ENCODE results near the gene LDLRAD2. TPM values are rescaled to one million over a fixed set of nuclear protein-coding genes. Genes with fewer than 3 reads are reported as not detected.
"Not testable (repeated sequence)": the region's sequence is repeated elsewhere in the genome, so short reads cannot be mapped to it uniquely, and the experiment has no call there.

Gene LDLRAD2
- total and polyA plus RNA-seq, 2 donors: 0.63 to 7.1 TPM

GRCh38 chr1:21823980-21824702, 12.1 kb downstream of the LDLRAD2 start:
- Histone ChIP-seq H3K27ac (ENCODE audit: low read depth) (no peak overlapping the region), H3K4me3 (ENCODE audit: low read depth, low read length) (no peak overlapping the region), H3K4me1 (ENCODE audit: insufficient read depth) (no peaks in the 10 kb centered on the region), H3K36me3 (ENCODE audit: insufficient read depth) (peaks cover 5% of the 10 kb centered on the region)
- no peak for DNase-seq (ENCODE audit: extremely low spot score)
- 85% methylated on average over 22 of the region's 22 CpGs for WGBS

GRCh38 chr1:21824926-21825325, 12.9 kb downstream of the LDLRAD2 start:
- H3K4me1 ChIP-seq (ENCODE audit: insufficient read depth): no peaks in the 10 kb centered on the region
- no peak for DNase-seq (ENCODE audit: extremely low spot score)
- H3K27ac ChIP-seq (ENCODE audit: low read depth): no peak overlapping the region
- peaks cover 5% of the 10 kb centered on the region for H3K36me3 ChIP-seq (ENCODE audit: insufficient read depth)
- no peak overlapping the region for H3K4me3 ChIP-seq (ENCODE audit: low read depth, low read length)
- 89% methylated on average over 2 of the region's 2 CpGs for WGBS

- H3K4me3 ChIP-seq (ENCODE audit: low read depth, low read length): no peak overlapping the region
Measured at GRCh38 chr1:21825393-21825792, 13.3 kb downstream of the LDLRAD2 start.

GRCh38 chr1:21826694-21827093, 14.6 kb downstream of the LDLRAD2 start:
- not testable (repeated sequence) for H3K27ac ChIP-seq (ENCODE audit: low read depth); H3K4me1 ChIP-seq (ENCODE audit: insufficient read depth); H3K36me3 ChIP-seq (ENCODE audit: insufficient read depth); DNase-seq (ENCODE audit: extremely low spot score); H3K4me3 ChIP-seq (ENCODE audit: low read depth, low read length)
- WGBS: 93% methylated on average over 10 of the region's 10 CpGs

More at GRCh38 chr1:21825393-21825792, 13.3 kb downstream of the LDLRAD2 start:
- Histone ChIP-seq H3K4me1 (ENCODE audit: insufficient read depth) (no peaks in the 10 kb centered on the region), H3K27ac (ENCODE audit: low read depth) (no peak overlapping the region), H3K36me3 (ENCODE audit: insufficient read depth) (peaks cover 5% of the 10 kb centered on the region)
- no peak for DNase-seq (ENCODE audit: extremely low spot score)
- 91% methylated on average over 7 of the region's 7 CpGs for WGBS

GRCh38 chr1:21827141-21827679, 15.1 kb downstream of the LDLRAD2 start:
- 91% methylated on average over 5 of the region's 5 CpGs for WGBS
- H3K36me3 ChIP-seq (ENCODE audit: insufficient read depth): peaks cover 7% of the 10 kb centered on the region

GRCh38 chr1:21828075-21828474, 16.0 kb downstream of the LDLRAD2 start:
- H3K4me3 ChIP-seq (ENCODE audit: low read depth, low read length): no peak overlapping the region
- H3K4me1 ChIP-seq (ENCODE audit: insufficient read depth): no peaks in the 10 kb centered on the region
- H3K36me3 ChIP-seq (ENCODE audit: insufficient read depth): peaks cover 7% of the 10 kb centered on the region
- no peak overlapping the region for H3K27ac ChIP-seq (ENCODE audit: low read depth)
- WGBS: 93% methylated on average over 13 of the region's 13 CpGs
- DNase-seq (ENCODE audit: extremely low spot score): no peak

More at GRCh38 chr1:21827141-21827679, 15.1 kb downstream of the LDLRAD2 start:
- Histone ChIP-seq H3K4me3 (ENCODE audit: low read depth, low read length) (no peak overlapping the region), H3K4me1 (ENCODE audit: insufficient read depth) (no peaks in the 10 kb centered on the region), H3K27ac (ENCODE audit: low read depth) (no peak overlapping the region)
- DNase-seq (ENCODE audit: extremely low spot score): no peak

- no peaks in the 10 kb centered on the region for H3K4me1 ChIP-seq (ENCODE audit: insufficient read depth)
- DNase-seq (ENCODE audit: extremely low spot score): no peak
- WGBS: 89% methylated on average over 28 of the region's 28 CpGs
- peaks cover 7% of the 10 kb centered on the region for H3K36me3 ChIP-seq (ENCODE audit: insufficient read depth)
- H3K4me3 ChIP-seq (ENCODE audit: low read depth, low read length): no peak overlapping the region
- no peak overlapping the region for H3K27ac ChIP-seq (ENCODE audit: low read depth)
Measured at GRCh38 chr1:21828506-21829210, 16.6 kb downstream of the LDLRAD2 start.

- Histone ChIP-seq H3K36me3 (ENCODE audit: insufficient read depth) (peaks cover 2% of the 10 kb centered on the region), H3K4me3 (ENCODE audit: low read depth, low read length) (no peak overlapping the region), H3K27ac (ENCODE audit: low read depth) (no peak overlapping the region), H3K4me1 (ENCODE audit: insufficient read depth) (no peaks in the 10 kb centered on the region)
- DNase-seq (ENCODE audit: extremely low spot score): no peak
- 88% methylated on average over 17 of the region's 17 CpGs for WGBS
Measured at GRCh38 chr1:21829294-21829693, 17.2 kb downstream of the LDLRAD2 start.

- Histone ChIP-seq H3K27ac (ENCODE audit: low read depth) (no peak overlapping the region), H3K4me1 (ENCODE audit: insufficient read depth) (no peaks in the 10 kb centered on the region), H3K4me3 (ENCODE audit: low read depth, low read length) (no peak overlapping the region), H3K36me3 (ENCODE audit: insufficient read depth) (peaks cover 9% of the 10 kb centered on the region)
- 93% methylated on average over 23 of the region's 23 CpGs for WGBS
- no peak for DNase-seq (ENCODE audit: extremely low spot score)
Measured at GRCh38 chr1:21830792-21831453, 18.9 kb downstream of the LDLRAD2 start.

GRCh38 chr1:21831454-21831970, 19.4 kb downstream of the LDLRAD2 start:
- Histone ChIP-seq H3K4me3 (ENCODE audit: low read depth, low read length) (no peak overlapping the region), H3K4me1 (ENCODE audit: insufficient read depth) (no peaks in the 10 kb centered on the region), H3K27ac (ENCODE audit: low read depth) (no peak overlapping the region), H3K36me3 (ENCODE audit: insufficient read depth) (peaks cover 9% of the 10 kb centered on the region)
- no peak for DNase-seq (ENCODE audit: extremely low spot score)
- whole genome bisulfite sequencing: 91% methylated on average over 14 of the region's 14 CpGs

GRCh38 chr1:21833392-21833976, 21.4 kb downstream of the LDLRAD2 start:
- no peak overlapping the region for H3K4me3 ChIP-seq (ENCODE audit: low read depth, low read length)
- no peaks in the 10 kb centered on the region for H3K4me1 ChIP-seq (ENCODE audit: insufficient read depth)
- WGBS: 89% methylated on average over 11 of the region's 11 CpGs
- no peak for DNase-seq (ENCODE audit: extremely low spot score)
- H3K27ac ChIP-seq (ENCODE audit: low read depth): no peak overlapping the region
- peaks cover 11% of the 10 kb centered on the region for H3K36me3 ChIP-seq (ENCODE audit: insufficient read depth)

- Histone ChIP-seq H3K27ac (ENCODE audit: low read depth) (no peak overlapping the region), H3K4me3 (ENCODE audit: low read depth, low read length) (no peak overlapping the region), H3K4me1 (ENCODE audit: insufficient read depth) (no peaks in the 10 kb centered on the region), H3K36me3 (ENCODE audit: insufficient read depth) (peaks cover 12% of the 10 kb centered on the region)
- no peak for DNase-seq (ENCODE audit: extremely low spot score)
- WGBS: 98% methylated on average over 1 of the region's 1 CpG
Measured at GRCh38 chr1:21834094-21834493, 22.0 kb downstream of the LDLRAD2 start.

- Histone ChIP-seq H3K4me1 (ENCODE audit: insufficient read depth) (no peaks in the 10 kb centered on the region), H3K27ac (ENCODE audit: low read depth) (no peak overlapping the region), H3K36me3 (ENCODE audit: insufficient read depth) (peaks cover 12% of the 10 kb centered on the region), H3K4me3 (ENCODE audit: low read depth, low read length) (no peak overlapping the region)
- 95% methylated on average over 16 of the region's 16 CpGs for WGBS
- no peak for DNase-seq (ENCODE audit: extremely low spot score)
Measured at GRCh38 chr1:21834666-21835065, 22.6 kb downstream of the LDLRAD2 start.
